LNCAP (cell line): Measurements from ENCODE around the gene NTRK1.

Source experiments
- TF ChIP-seq, protein P1 (sequence below): fragments of 450-650 bp; IDR thresholded peaks from 2 replicates; pipeline ENCODE4 v1.5.1; 2017; ENCODE audit warnings: mild to moderate bottlenecking

Gene NTRK1

DNA sequence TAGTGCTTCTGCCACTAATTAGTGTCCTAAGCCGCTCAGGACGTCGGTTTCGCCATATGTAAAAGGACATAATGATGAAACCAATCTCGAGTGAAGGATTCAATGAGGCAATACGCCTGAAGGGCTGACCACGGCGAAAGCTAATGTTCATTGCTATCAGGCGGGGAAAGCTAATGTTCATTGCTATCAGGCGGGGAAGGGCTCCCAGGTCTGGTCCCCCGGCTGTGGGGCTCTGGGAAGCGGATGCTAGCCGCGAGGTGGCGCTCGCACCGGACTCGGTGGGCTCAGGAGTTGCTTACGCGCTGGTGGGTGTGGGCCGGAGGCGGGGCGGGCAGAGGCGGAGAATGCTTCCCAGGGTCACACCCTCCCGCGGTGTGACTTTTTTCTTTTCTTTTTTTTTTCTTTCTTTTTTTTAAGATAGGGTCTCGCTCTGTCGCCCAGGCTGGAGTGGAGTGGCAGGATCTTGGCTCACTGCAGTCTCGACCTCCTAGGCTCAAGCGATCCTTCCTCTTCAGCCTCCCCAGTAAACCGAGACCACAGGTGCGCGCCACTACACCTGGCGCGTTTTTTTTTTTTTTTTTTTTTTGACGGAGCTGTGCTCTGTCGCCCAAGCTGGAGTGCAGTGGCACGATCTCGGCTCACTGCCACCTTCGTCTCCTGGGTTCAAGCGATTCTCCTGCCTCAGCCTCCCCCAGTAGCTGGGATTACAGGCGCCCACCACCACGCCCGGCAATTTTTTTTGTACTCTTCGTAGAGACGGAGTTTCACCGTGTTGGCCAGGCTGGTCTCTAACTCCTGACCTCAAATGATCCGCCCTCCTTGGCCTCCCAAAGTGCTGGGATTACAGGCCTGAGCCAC is 31.8 kb downstream of the NTRK1 start:
- TF ChIP-seq, protein P1, sequence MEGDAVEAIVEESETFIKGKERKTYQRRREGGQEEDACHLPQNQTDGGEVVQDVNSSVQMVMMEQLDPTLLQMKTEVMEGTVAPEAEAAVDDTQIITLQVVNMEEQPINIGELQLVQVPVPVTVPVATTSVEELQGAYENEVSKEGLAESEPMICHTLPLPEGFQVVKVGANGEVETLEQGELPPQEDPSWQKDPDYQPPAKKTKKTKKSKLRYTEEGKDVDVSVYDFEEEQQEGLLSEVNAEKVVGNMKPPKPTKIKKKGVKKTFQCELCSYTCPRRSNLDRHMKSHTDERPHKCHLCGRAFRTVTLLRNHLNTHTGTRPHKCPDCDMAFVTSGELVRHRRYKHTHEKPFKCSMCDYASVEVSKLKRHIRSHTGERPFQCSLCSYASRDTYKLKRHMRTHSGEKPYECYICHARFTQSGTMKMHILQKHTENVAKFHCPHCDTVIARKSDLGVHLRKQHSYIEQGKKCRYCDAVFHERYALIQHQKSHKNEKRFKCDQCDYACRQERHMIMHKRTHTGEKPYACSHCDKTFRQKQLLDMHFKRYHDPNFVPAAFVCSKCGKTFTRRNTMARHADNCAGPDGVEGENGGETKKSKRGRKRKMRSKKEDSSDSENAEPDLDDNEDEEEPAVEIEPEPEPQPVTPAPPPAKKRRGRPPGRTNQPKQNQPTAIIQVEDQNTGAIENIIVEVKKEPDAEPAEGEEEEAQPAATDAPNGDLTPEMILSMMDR = peak; percentile 81

DNA sequence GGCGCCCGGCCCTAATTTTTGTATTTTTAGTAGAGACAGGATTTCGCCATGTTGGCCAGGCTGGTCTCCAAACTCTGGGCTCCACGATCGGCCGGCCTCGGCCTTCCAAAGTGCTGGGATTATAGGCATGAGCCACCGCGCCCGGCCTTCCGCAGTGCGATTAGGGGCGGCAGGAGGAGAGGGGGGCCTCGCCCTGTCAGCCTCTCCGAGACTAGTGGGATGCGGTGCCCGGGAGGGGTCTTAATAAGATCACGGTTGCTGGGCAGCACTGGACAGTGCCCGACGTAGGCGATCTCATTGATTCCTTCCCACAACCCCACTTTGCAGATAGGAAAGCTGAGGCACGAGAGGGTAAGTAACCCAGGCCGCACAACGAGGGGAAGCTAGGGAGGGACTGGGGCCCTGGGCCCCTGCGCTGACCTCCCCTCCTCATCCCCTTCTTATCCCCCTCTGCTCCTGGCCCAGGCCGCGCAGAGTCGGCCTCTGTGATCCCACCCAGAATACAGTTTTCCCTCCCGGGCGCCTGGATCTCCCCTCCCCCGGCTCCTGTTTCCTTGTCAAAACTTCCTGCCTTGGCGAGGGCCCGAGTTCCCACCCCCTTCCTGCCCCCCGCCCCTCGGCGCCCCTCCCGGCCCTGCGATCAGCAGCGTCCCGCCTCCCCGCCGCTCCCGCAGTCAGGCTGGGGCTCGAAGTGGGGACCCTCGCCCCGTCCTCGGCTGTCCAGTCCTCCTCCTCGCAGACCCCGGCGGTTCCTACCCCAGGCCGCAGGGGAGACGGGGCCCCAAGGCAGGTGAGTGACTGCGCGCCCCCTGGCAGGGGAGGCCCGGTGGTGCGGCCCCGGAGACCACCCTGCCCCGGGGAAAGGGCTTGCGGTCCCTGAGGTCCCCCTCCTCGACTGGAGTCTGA is 32.6 kb downstream of the NTRK1 start, which contains the start of gene PEAR1:
Gene PEAR1, plus strand, starts transcription at position 671 of the 906 bp plus-strand sequence. CDS start 10,209 bp downstream, outside the sequence.
- TF ChIP-seq, protein P1 = no peak

DNA sequence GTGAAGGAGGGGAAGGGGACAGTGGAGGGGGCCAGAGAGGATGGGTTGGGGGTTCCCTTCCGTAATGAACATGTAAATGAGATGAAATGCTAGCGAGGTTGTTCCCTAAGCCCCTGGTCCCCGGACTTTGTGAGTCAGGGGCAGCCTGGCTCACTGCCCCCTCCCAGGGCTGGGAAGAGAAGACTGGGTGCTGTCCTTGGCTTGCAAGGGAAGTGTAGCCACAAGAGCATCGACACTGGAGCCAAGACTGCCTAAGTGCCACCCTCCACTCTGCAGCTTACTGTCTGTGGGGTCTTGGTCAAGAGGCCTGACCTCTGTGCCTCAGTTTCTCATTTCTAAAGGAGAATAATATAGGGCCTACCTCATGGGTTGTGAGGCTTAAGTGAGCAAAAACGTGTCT is 33.3 kb downstream of the NTRK1 start:
- TF ChIP-seq, protein P1 = no peak

DNA sequence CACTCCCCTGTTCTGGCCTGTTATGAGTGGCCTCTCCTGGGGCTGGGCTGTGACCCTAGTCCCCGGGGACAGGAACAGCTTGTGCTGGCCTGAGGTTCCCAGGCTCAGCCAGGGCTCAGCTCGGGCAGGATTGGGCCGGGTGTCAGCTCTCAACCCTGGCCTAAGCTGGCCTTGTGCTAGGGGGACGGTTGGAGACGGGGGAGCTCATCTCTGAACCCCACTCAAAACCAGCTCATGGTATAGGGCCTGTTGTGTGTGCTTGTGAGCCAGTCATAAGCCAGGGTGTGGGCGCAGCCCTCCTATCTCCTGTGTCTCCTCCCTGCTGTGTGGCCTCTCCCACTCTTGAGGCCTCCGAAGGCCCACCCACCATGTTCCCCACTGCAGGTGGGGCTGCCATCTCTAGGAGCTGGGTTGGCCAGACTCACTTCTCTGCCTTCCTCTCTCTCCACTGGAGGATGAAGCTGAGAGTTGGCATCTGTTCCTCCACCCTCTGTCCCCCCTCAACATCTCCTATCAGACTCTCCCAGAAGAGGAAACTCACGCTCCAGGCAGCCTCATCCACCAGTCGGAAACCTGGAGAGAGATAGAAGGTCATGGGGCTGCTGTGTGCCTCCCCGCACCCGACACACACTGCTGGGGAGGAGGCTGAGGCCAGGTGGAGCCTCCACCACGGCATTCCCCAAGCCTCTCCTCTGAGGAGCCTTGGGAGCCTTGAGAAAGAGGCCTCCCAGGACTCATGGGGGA is 34.2 kb downstream of the NTRK1 start:
- TF ChIP-seq, protein P1 = no peak

DNA sequence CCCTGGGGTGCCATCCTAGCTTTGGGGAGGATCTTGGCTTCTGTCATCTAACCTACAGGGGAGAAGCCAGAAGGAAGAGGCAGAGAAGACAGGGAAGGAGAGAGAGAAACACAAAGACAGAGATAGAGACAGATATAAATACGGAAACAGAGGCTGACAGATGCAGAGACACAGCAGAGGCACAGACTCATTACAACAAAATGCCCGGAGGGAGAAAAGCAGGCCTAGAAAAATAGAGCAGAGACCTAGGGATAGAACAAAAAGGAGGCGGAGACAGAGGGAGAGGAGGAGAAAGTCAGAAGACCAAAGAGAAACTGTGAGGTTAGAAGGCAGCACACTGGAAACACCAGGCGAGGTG is 34.8 kb downstream of the NTRK1 start:
- TF ChIP-seq, protein P1 = no peak

DNA sequence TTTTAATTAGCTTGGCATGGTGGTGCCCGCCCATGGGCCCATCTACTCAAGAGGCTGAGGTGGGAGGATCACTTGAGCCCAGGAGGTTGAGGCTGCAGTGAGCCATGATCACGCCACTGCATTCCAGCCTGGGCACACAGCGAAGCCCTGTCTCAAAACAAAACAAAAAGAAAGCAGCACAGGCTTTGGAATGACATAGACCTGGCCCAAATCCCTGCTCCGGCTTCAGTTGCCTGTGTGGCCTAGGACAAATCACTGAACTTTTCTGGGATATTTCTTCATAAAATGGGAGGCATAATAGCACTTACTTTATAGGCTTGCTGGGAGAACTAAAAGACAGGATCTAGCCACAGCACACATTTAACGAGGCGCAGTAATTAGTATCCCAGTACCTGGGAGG is 35.3 kb downstream of the NTRK1 start:
- TF ChIP-seq, protein P1 = no peak

DNA sequence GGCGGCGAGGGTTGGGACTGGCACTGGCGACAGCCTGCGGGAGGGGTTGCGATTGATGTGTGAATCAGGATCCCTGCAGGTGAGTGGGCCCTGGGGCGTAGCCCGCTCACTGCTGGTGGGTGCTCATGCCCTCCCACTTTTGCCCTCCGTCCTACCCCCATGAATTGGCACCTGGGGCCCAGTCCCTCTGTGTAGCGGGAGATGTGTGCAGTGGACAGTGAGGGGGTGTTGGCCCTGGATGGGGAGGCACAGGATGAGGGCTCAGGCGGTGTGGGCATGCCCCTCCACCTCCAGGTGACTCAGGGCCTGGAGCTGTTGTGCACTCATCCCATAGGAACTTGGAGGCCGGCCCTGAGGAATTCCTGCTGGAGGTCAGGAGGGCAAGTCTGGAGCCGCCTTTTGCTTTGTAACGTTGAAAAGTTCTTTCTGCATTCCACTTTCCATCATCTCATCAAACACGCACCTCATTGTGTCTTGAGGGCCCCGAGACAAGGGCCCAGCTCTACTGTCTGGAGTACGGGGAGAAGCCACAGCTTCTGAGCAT is 35.9 kb downstream of the NTRK1 start:
- TF ChIP-seq, protein P1 = no peak
